SK-N-SH treated with all-trans-retinoic acid at 6 μM for 48 hours (cell line): ENCODE measurements around the gene GNPDA2.
A peak's percentile ranks its signal among the peaks of the same experiment; 100 is the strongest.

ENCODE experiments used
- ATAC-seq: fragments of 200-7000 bp; cut with Tn5 transposase; 3 replicates; pipeline ENCODE4 v1.9.1; 2020; ENCODE audit warnings: mild to moderate bottlenecking, moderate library complexity
- ARNTL ChIP-seq: fragments of 450-650 bp; formaldehyde crosslinking; IDR thresholded peaks from 2 replicates; pipeline ENCODE4 v1.5.0; 2020; ENCODE audit warnings: low read depth, mild to moderate bottlenecking, moderate library complexity, borderline replicate concordance
- BACH2 ChIP-seq: fragments of 250-450 bp; sonication (Bioruptor Pico); IDR thresholded peaks from 2 replicates; pipeline ENCODE4 v1.9.0; 2021; ENCODE audit warnings: mild to moderate bottlenecking, borderline replicate concordance
- CSDC2 ChIP-seq: fragments of 250-450 bp; sonication (Bioruptor Pico); IDR thresholded peaks from 2 replicates; pipeline ENCODE4 v1.5.0; 2020; ENCODE audit warnings: mild to moderate bottlenecking, moderate library complexity
- ESRRG ChIP-seq: fragments of 250-450 bp; sonication (Bioruptor Pico); IDR thresholded peaks from 2 replicates; pipeline ENCODE4 v1.6.1; 2021; ENCODE audit warnings: mild to moderate bottlenecking
- GLIS3 ChIP-seq: fragments of 250-450 bp; sonication (Bioruptor Pico); IDR thresholded peaks from 2 replicates; pipeline ENCODE4 v1.5.0; 2020; ENCODE audit warnings: mild to moderate bottlenecking, moderate library complexity
- ISL1 ChIP-seq: fragments of 250-450 bp; sonication (Bioruptor Pico); IDR thresholded peaks from 2 replicates; pipeline ENCODE4 v2.1.2; 2022; ENCODE audit warnings: mild to moderate bottlenecking, moderate library complexity
- PPARA ChIP-seq: fragments of 250-450 bp; sonication (Bioruptor Pico); IDR thresholded peaks from 2 replicates; pipeline ENCODE4 v1.5.0; 2020; ENCODE audit warnings: mild to moderate bottlenecking, borderline replicate concordance
- RARB ChIP-seq: fragments of 250-450 bp; sonication (Bioruptor Pico); IDR thresholded peaks from 2 replicates; pipeline ENCODE4 v1.8.0; 2021; ENCODE audit warnings: mild to moderate bottlenecking, moderate library complexity
- SNAI2 ChIP-seq: fragments of 250-450 bp; sonication (Bioruptor Pico); IDR thresholded peaks from 2 replicates; pipeline ENCODE4 v1.5.0; 2020; ENCODE audit warnings: mild to moderate bottlenecking, moderate library complexity
- TOX ChIP-seq: fragments of 250-450 bp; sonication (Bioruptor Pico); IDR thresholded peaks from 2 replicates; pipeline ENCODE4 v1.8.0; 2021; ENCODE audit warnings: mild to moderate bottlenecking, moderate library complexity, borderline replicate concordance
- ZFP30 ChIP-seq: fragments of 450-650 bp; formaldehyde crosslinking; IDR thresholded peaks from 2 replicates; pipeline ENCODE4 v1.5.0; 2022; ENCODE audit warnings: mild to moderate bottlenecking, moderate library complexity
- ZNF565 ChIP-seq: fragments of 450-650 bp; formaldehyde crosslinking; conservative IDR thresholded peaks from 2 replicates; pipeline ENCODE4 v1.5.0; 2020; ENCODE audit warnings: low read depth, mild to moderate bottlenecking, moderate library complexity
- ZNF8 ChIP-seq: fragments of 450-650 bp; formaldehyde crosslinking; IDR thresholded peaks from 2 replicates; pipeline ENCODE4 v1.5.0; 2020; ENCODE audit warnings: mild to moderate bottlenecking, moderate library complexity
- TF ChIP-seq, protein P1 (sequence below): fragments of 250-450 bp; sonication (Bioruptor Pico); IDR thresholded peaks from 2 replicates; pipeline ENCODE4 v1.8.0; 2020; ENCODE audit warnings: mild to moderate bottlenecking, moderate library complexity, borderline replicate concordance
- TF ChIP-seq, protein P2 (sequence below): fragments of 250-450 bp; sonication (Bioruptor Pico); IDR thresholded peaks from 2 replicates; pipeline ENCODE4 v1.8.0; 2021; ENCODE audit warnings: low read depth, mild to moderate bottlenecking, moderate library complexity, borderline replicate concordance
- TF ChIP-seq, protein P3 (sequence below): fragments of 250-450 bp; sonication (Bioruptor Pico); IDR thresholded peaks from 2 replicates; pipeline ENCODE4 v1.5.1; 2021; ENCODE audit warnings: mild to moderate bottlenecking, moderate library complexity
- TF ChIP-seq, protein P4 (sequence below): fragments of 250-450 bp; sonication (Bioruptor Pico); IDR thresholded peaks from 2 replicates; pipeline ENCODE4 v1.5.1; 2020; ENCODE audit warnings: low read depth, mild to moderate bottlenecking, moderate library complexity
- TF ChIP-seq, protein P5 (sequence below): fragments of 250-450 bp; sonication (Bioruptor Pico); IDR thresholded peaks from 2 replicates; pipeline ENCODE4 v1.5.0; 2020; ENCODE audit warnings: mild to moderate bottlenecking, moderate library complexity

Gene GNPDA2

DNA sequence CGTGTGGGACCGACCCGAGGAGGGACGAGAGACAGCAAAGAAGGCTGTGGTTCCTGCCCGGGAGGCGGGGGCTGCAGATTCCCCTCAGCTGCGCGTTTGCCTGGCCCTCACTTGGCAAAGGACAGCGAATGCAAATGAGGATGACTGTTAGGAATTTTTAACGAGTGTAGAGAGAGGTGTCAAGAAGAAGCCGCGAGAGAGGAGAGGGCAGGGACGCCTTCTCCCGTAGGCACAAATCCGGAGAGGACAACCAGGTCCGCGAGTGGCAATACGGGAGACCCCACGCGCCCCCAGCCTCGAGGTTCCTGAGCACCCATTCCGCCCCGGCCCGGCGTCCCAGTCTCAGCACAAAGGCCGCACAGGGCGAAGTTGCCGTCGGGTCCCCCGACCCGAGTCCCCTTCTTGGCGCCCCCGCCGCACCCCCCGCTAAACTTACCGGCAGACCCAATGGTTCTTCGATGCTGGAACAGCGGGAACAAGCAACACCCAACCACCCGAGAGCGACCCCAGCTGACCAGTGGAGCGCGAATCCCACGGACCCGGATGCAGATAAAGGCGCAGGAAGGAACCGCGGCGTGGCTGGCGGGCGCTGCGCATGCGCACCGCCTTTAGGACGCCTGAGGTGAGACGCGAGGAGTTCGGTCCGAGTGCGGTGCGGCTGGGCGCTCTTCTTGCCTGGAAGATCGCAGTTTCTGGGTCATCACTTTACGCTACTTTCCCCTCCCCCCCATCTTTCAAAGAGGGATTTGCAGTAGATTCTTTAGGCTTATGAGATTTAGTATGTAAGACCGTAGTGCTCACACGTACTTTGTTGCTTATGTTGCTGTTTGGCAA is at the start of gene GNPDA2:
TSS of gene GNPDA2 (minus strand) at position 519 of the 834 bp plus-strand sequence. CDS start 4,349 bp downstream, outside the sequence.
- TF ChIP-seq, protein P1, sequence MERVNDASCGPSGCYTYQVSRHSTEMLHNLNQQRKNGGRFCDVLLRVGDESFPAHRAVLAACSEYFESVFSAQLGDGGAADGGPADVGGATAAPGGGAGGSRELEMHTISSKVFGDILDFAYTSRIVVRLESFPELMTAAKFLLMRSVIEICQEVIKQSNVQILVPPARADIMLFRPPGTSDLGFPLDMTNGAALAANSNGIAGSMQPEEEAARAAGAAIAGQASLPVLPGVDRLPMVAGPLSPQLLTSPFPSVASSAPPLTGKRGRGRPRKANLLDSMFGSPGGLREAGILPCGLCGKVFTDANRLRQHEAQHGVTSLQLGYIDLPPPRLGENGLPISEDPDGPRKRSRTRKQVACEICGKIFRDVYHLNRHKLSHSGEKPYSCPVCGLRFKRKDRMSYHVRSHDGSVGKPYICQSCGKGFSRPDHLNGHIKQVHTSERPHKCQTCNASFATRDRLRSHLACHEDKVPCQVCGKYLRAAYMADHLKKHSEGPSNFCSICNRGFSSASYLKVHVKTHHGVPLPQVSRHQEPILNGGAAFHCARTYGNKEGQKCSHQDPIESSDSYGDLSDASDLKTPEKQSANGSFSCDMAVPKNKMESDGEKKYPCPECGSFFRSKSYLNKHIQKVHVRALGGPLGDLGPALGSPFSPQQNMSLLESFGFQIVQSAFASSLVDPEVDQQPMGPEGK (CRISPR knock-in tag) = peak; percentile 24; the same call in 1 of the 2 replicates
- no peak for TF ChIP-seq TOX (CRISPR knock-in tag)
- ATAC-seq = peak; percentile 96

DNA sequence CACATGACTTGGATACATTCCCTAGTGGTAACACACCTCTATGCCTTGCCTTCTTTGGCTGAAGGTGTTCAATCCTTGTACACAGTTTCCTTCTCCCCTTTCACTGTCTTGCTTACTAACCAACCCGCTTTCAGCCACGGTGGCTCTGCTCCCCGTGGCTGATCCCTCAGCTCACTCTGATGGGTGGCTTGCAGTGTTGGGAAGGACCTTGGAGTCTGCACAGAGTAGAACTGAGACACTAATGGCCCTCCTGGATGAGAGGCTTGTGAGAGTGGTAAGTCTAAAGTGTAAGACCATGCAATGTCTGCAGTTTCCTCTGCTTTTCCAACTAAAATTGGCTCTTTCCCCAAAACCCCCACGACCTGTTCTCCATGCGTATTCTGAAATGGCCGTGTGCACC is 46.0 kb upstream of the GNPDA2 start:
- TF ChIP-seq CSDC2 (CRISPR knock-in tag) = no peak
- TF ChIP-seq ZNF8 (CRISPR knock-in tag) = no peak
- no peak for TF ChIP-seq ESRRG
- TF ChIP-seq, protein P2, sequence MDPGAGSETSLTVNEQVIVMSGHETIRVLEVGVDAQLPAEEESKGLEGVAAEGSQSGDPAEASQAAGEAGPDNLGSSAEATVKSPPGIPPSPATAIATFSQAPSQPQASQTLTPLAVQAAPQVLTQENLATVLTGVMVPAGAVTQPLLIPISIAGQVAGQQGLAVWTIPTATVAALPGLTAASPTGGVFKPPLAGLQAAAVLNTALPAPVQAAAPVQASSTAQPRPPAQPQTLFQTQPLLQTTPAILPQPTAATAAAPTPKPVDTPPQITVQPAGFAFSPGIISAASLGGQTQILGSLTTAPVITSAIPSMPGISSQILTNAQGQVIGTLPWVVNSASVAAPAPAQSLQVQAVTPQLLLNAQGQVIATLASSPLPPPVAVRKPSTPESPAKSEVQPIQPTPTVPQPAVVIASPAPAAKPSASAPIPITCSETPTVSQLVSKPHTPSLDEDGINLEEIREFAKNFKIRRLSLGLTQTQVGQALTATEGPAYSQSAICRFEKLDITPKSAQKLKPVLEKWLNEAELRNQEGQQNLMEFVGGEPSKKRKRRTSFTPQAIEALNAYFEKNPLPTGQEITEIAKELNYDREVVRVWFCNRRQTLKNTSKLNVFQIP (CRISPR knock-in tag) = no peak
- no peak for TF ChIP-seq SNAI2
- no peak for ATAC-seq

DNA sequence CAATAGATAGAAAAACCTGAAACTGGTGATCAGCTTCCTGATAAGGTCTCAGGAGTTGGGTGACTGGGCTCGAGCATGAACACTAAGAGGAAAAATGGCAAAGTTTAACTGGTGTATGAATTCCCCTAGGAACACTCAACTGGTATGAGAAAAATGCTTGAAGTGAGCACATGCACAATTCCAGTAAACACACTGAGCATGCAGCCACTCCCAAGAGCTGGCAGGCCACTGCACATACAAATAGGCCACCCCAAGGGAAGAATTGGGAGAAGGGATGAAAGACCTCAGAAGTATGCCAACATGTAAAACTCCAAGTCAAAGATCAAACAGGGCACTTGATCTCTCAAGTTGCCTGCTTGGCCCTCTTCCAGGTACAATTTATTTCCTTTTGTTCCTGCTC is 45.4 kb upstream of the GNPDA2 start:
- ATAC-seq = no peak
- TF ChIP-seq ZFP30 (CRISPR knock-in tag) (no peak), ARNTL (CRISPR knock-in tag) (no peak), BACH2 (no peak)
- TF ChIP-seq, protein P1 (CRISPR knock-in tag) = no peak

DNA sequence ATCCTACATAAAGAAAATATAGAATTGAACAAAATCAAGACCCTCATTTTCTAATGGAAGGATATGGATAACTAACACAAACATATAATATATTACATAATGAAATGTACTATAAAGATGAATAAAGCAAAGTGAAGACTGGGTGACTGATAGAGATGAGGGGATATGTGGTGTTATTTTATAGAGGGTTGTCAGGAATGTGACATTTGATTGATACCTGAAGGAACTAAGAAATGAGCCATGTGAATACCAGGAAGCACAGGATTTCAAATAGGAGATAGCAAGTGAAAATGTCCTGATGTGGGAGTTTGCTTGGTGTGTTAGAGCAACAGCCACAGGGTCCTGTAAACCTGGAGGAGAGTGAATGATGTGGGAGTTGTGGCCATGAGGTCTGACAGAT is 40.1 kb upstream of the GNPDA2 start:
- ATAC-seq = no peak
- TF ChIP-seq ZNF8 (CRISPR knock-in tag) = no peak
- TF ChIP-seq RARB = no peak
- no peak for TF ChIP-seq SNAI2
- TF ChIP-seq, protein P3, sequence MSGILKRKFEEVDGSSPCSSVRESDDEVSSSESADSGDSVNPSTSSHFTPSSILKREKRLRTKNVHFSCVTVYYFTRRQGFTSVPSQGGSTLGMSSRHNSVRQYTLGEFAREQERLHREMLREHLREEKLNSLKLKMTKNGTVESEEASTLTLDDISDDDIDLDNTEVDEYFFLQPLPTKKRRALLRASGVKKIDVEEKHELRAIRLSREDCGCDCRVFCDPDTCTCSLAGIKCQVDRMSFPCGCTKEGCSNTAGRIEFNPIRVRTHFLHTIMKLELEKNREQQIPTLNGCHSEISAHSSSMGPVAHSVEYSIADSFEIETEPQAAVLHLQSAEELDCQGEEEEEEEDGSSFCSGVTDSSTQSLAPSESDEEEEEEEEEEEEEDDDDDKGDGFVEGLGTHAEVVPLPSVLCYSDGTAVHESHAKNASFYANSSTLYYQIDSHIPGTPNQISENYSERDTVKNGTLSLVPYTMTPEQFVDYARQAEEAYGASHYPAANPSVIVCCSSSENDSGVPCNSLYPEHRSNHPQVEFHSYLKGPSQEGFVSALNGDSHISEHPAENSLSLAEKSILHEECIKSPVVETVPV (CRISPR knock-in tag) = no peak
- no peak for TF ChIP-seq ARNTL (CRISPR knock-in tag)
- TF ChIP-seq, protein P1 (CRISPR knock-in tag) = no peak
- no peak for TF ChIP-seq GLIS3 (CRISPR knock-in tag)
- TF ChIP-seq, protein P4, sequence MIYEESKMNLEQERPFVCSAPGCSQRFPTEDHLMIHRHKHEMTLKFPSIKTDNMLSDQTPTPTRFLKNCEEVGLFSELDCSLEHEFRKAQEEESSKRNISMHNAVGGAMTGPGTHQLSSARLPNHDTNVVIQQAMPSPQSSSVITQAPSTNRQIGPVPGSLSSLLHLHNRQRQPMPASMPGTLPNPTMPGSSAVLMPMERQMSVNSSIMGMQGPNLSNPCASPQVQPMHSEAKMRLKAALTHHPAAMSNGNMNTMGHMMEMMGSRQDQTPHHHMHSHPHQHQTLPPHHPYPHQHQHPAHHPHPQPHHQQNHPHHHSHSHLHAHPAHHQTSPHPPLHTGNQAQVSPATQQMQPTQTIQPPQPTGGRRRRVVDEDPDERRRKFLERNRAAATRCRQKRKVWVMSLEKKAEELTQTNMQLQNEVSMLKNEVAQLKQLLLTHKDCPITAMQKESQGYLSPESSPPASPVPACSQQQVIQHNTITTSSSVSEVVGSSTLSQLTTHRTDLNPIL (CRISPR knock-in tag) = no peak
- TF ChIP-seq, protein P5, sequence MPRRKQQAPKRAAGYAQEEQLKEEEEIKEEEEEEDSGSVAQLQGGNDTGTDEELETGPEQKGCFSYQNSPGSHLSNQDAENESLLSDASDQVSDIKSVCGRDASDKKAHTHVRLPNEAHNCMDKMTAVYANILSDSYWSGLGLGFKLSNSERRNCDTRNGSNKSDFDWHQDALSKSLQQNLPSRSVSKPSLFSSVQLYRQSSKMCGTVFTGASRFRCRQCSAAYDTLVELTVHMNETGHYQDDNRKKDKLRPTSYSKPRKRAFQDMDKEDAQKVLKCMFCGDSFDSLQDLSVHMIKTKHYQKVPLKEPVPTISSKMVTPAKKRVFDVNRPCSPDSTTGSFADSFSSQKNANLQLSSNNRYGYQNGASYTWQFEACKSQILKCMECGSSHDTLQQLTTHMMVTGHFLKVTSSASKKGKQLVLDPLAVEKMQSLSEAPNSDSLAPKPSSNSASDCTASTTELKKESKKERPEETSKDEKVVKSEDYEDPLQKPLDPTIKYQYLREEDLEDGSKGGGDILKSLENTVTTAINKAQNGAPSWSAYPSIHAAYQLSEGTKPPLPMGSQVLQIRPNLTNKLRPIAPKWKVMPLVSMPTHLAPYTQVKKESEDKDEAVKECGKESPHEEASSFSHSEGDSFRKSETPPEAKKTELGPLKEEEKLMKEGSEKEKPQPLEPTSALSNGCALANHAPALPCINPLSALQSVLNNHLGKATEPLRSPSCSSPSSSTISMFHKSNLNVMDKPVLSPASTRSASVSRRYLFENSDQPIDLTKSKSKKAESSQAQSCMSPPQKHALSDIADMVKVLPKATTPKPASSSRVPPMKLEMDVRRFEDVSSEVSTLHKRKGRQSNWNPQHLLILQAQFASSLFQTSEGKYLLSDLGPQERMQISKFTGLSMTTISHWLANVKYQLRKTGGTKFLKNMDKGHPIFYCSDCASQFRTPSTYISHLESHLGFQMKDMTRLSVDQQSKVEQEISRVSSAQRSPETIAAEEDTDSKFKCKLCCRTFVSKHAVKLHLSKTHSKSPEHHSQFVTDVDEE (CRISPR knock-in tag) = no peak
- TF ChIP-seq PPARA (CRISPR knock-in tag) = no peak
- no peak for TF ChIP-seq ISL1
- no peak for TF ChIP-seq ESRRG
- TF ChIP-seq ZFP30 (CRISPR knock-in tag) = no peak
- no peak for TF ChIP-seq ZNF565 (CRISPR knock-in tag)
